Measurements from ENCODE around the gene DEGS2.

DNA sequence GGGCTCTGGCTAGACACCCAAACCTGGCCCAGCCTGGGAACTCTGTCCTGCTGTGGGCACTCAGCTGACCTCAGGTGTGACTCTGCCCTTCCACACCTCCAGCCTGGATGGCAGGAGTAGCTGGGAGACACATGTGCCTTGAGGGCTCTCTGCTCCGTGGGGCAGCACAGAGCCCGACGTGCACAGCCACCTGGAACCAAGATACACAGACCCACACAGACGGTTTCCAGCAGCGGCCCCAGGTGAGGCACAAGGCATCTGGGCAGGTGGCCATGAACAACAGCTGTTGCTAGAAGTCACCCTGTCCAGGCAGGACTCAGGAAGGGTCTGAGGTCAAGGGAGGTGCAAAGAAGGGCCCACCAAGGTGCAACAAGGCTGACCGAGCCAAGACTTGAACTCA is 5.9 kb downstream of the DEGS2 start:
- TF ChIP-seq, protein P1, sequence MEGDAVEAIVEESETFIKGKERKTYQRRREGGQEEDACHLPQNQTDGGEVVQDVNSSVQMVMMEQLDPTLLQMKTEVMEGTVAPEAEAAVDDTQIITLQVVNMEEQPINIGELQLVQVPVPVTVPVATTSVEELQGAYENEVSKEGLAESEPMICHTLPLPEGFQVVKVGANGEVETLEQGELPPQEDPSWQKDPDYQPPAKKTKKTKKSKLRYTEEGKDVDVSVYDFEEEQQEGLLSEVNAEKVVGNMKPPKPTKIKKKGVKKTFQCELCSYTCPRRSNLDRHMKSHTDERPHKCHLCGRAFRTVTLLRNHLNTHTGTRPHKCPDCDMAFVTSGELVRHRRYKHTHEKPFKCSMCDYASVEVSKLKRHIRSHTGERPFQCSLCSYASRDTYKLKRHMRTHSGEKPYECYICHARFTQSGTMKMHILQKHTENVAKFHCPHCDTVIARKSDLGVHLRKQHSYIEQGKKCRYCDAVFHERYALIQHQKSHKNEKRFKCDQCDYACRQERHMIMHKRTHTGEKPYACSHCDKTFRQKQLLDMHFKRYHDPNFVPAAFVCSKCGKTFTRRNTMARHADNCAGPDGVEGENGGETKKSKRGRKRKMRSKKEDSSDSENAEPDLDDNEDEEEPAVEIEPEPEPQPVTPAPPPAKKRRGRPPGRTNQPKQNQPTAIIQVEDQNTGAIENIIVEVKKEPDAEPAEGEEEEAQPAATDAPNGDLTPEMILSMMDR (IDR thresholded peaks at IDR 0.05; ENCODE audit: borderline replicate concordance, extremely low read depth, low read length, poor library complexity, severe bottlenecking), result no peak
- TF ChIP-seq EZH2 (IDR thresholded peaks at IDR 0.05; ENCODE audit: borderline replicate concordance, low read depth, low read length, severe bottlenecking), result no peak
